Hepatocyte (in vitro differentiated cells): ENCODE data around the gene REX1BD.

Experiments used
- CTCF ChIP-seq: fragments of 200-600 bp; sonication (generic); IDR thresholded peaks from 2 replicates; pipeline ENCODE4 v1.5.1; 2016; ENCODE audit warnings: antibody characterized with exemption, mild to moderate bottlenecking; ENCODE audit not compliant: poor library complexity
- EZH2 ChIP-seq: fragments of 200-600 bp; sonication (generic); IDR thresholded peaks from 2 replicates; pipeline ENCODE4 v1.6.1; 2016; ENCODE audit warnings: antibody characterized with exemption, mild to moderate bottlenecking, borderline replicate concordance
- EZH2phosphoT487 ChIP-seq: fragments of 200-600 bp; sonication (generic); IDR thresholded peaks from one replicate; pipeline ENCODE4 v1.6.1; 2018; ENCODE audit warnings: antibody characterized with exemption, mild to moderate bottlenecking, low read depth, moderate library complexity; ENCODE audit not compliant: unreplicated experiment, severe bottlenecking

GRCh38 chr19:18599485-18599884, 10.9 kb downstream of the REX1BD start:
- TF ChIP-seq CTCF (no peak), EZH2 (no peak), EZH2phosphoT487 (no peak)
